Measurements from ENCODE around the gene OSBPL1A.
"Not testable (repeated sequence)": the region's sequence is repeated elsewhere in the genome, so short reads cannot be mapped to it uniquely, and the experiment has no call there.

GRCh38 chr18:24149591-24149990 is 248.0 kb downstream of the OSBPL1A start:
- TF ChIP-seq POLR2AphosphoS5, POLR2A (IDR thresholded peaks at IDR 0.05; ENCODE audit: low read depth, low read length): not testable (repeated sequence)
